ENCODE results near the gene ATAD2B.

GRCh38 chr2:23912054-23912453 is 14.9 kb downstream of the ATAD2B start:
- TF ChIP-seq POLR2A (IDR thresholded peaks at IDR 0.05; ENCODE audit: low read length) (no peak), GATA1 (IDR thresholded peaks at IDR 0.05; ENCODE audit: low read depth, low read length) (no peak)

Data from erythroblast (primary cell).